Ishikawa (cell line): ENCODE measurements around the gene MMP24.

Source experiments
- CEBPB ChIP-seq: IDR thresholded peaks from 2 replicates; pipeline ENCODE4 v1.6.1; 2012
- CREB1 ChIP-seq: IDR thresholded peaks from 2 replicates; pipeline ENCODE4 v1.6.1; 2012; ENCODE audit warnings: low read depth
- EGR1 ChIP-seq: IDR thresholded peaks from 2 replicates; pipeline ENCODE4 v1.6.1; 2012
- EP300 ChIP-seq: IDR thresholded peaks from 2 replicates; pipeline ENCODE4 v1.6.1; 2012; ENCODE audit warnings: borderline replicate concordance
- FOXM1 ChIP-seq: IDR thresholded peaks from 2 replicates; pipeline ENCODE4 v1.6.1; 2012; ENCODE audit warnings: low read depth, borderline replicate concordance
- RAD21 ChIP-seq: IDR thresholded peaks from 2 replicates; pipeline ENCODE4 v1.6.1; 2012; ENCODE audit warnings: low read depth
- TAF1 ChIP-seq: IDR thresholded peaks from 2 replicates; pipeline ENCODE4 v1.6.1; 2012; ENCODE audit warnings: low read depth, mild to moderate bottlenecking
- TCF12 ChIP-seq: IDR thresholded peaks from 2 replicates; pipeline ENCODE4 v1.6.1; 2012; ENCODE audit warnings: low read depth
- TEAD4 ChIP-seq: IDR thresholded peaks from 2 replicates; pipeline ENCODE4 v1.6.1; 2012
- YY1 ChIP-seq: IDR thresholded peaks from 2 replicates; pipeline ENCODE4 v1.6.1; 2012; ENCODE audit warnings: low read depth
- ZBTB7A ChIP-seq: IDR thresholded peaks from 2 replicates; pipeline ENCODE4 v1.6.1; 2012; ENCODE audit warnings: low read depth
- TF ChIP-seq, protein P1 (sequence below): IDR thresholded peaks from 2 replicates; pipeline ENCODE4 v1.6.1; 2012
- TF ChIP-seq, protein P2 (sequence below): IDR thresholded peaks from 2 replicates; pipeline ENCODE4 v1.6.1; 2012; ENCODE audit warnings: low read depth, mild to moderate bottlenecking
- TF ChIP-seq, protein P3 (sequence below): IDR thresholded peaks from 2 replicates; pipeline ENCODE4 v1.6.1; 2012

MMP24 gene

DNA sequence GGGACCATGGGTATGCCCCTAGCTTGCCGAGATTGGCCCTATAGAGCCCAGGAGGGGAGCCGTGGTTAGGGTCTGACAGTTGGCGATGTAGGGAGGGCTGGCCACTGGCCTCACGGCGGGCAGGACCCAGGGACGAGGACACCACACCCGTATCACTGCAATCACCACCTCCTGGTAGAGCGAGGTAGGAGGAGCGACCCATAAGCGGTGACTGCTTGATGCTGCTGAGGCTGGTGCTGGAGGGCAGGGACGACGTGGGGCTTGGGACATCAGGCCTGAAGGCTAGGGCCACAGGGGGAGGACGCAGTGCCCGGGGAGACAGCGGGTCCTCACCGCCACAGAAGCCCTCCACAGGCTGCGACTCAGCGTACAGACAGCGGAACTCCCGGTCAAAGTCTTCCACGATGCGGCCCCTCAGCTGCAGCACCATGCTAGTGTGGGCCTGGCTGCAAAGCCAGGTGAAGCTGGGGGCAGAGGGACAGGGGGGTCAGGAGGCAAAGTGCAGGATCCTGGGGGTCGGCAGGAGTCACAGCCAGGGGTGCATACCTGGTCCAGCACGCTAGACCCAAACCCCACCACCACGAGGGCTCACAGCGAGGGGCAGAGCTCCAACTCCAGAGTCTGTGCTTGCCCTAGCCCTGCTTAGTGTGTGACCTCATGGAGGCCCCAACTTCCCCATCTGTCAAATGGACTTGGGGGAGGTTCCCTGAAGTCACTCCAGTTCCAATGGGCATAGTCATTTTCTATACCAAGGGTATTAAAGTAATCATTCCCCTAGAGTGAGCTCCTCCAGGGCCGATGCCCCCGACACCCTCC, 61.2 kb downstream of the MMP24 start:
- TF ChIP-seq, protein P1, sequence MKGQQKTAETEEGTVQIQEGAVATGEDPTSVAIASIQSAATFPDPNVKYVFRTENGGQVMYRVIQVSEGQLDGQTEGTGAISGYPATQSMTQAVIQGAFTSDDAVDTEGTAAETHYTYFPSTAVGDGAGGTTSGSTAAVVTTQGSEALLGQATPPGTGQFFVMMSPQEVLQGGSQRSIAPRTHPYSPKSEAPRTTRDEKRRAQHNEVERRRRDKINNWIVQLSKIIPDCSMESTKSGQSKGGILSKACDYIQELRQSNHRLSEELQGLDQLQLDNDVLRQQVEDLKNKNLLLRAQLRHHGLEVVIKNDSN: no peak
- TF ChIP-seq, protein P2, sequence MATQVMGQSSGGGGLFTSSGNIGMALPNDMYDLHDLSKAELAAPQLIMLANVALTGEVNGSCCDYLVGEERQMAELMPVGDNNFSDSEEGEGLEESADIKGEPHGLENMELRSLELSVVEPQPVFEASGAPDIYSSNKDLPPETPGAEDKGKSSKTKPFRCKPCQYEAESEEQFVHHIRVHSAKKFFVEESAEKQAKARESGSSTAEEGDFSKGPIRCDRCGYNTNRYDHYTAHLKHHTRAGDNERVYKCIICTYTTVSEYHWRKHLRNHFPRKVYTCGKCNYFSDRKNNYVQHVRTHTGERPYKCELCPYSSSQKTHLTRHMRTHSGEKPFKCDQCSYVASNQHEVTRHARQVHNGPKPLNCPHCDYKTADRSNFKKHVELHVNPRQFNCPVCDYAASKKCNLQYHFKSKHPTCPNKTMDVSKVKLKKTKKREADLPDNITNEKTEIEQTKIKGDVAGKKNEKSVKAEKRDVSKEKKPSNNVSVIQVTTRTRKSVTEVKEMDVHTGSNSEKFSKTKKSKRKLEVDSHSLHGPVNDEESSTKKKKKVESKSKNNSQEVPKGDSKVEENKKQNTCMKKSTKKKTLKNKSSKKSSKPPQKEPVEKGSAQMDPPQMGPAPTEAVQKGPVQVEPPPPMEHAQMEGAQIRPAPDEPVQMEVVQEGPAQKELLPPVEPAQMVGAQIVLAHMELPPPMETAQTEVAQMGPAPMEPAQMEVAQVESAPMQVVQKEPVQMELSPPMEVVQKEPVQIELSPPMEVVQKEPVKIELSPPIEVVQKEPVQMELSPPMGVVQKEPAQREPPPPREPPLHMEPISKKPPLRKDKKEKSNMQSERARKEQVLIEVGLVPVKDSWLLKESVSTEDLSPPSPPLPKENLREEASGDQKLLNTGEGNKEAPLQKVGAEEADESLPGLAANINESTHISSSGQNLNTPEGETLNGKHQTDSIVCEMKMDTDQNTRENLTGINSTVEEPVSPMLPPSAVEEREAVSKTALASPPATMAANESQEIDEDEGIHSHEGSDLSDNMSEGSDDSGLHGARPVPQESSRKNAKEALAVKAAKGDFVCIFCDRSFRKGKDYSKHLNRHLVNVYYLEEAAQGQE: no peak
- TF ChIP-seq ZBTB7A (no peak), EP300 (no peak), TEAD4 (no peak)
- TF ChIP-seq, protein P3, sequence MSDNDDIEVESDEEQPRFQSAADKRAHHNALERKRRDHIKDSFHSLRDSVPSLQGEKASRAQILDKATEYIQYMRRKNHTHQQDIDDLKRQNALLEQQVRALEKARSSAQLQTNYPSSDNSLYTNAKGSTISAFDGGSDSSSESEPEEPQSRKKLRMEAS: no peak

DNA sequence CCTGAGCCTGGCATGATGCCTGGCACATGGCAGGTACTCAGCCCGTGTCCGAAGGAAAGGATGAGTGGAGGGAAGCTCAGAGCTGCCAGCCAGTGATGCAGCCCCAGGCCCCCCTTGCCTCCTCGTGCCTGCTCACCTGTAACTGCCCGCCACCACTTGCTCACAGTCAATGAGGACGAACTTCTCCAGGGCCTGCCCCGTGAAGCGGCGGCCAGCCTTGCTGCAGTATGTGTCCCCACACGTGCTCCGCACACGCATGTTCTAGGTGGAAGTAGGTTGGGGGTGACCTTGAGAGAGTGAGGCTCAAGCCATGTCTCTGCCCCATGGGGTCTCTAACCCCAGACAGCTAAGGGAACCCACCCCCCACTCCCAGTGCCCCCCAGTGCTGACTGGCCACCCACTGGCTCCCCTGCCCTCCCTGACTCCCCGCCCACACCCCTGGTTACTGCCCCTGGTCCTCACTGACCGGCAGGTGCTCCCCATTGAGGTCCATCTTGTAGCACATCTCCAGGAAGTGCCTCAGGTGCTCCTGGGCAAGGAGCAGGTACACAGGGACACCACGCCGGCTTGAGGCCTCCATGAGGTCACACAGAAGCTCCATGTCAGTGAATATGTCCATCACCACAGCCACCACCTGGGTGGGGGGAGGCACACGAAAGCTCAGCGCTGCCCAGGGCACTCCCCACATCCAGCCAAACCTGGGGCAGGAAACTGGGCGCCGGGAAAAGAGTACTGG, 62.0 kb downstream of the MMP24 start:
- TF ChIP-seq, protein P3: no peak
- TF ChIP-seq CREB1: no peak
- no peak for TF ChIP-seq YY1
- no peak for TF ChIP-seq FOXM1
- no peak for TF ChIP-seq RAD21
- TF ChIP-seq CEBPB: no peak
- TF ChIP-seq, protein P2: no peak
- TF ChIP-seq ZBTB7A: no peak
- no peak for TF ChIP-seq TEAD4
- TF ChIP-seq TCF12: no peak
- TF ChIP-seq, protein P1: no peak
- no peak for TF ChIP-seq EP300

DNA sequence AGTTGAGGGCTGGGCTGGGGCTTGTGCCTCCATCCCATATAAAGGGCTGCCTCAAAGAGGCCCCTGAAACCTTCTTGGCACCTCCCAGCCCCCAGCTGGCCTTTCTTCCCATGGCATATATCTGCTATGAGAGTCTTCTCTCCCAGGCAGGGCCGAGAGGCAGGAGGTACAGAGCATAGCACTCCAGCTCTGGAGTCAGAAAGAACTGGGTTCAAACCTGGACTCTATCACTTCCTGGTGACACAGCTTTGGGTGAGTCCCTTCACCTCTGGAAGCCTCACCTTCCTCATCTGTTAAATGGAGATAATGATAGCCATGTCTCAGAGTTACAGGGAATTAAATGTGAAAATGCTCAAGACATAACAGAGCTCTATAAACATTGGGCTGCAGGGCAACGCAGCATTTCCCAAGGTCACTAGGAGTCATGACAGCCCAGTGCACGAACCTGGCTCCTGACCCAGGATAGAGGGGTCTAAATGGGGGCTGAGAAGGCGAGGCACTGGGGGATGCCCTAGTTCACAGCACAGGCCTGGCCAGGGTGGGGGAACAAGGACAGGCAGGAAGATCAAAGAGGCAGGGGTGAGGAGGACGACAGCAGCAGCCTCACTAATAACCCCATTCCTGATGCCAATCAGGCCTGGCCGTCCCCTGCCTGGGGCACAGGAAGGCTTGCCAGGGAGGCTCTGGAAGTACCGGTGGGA, 63.8 kb downstream of the MMP24 start:
- TF ChIP-seq, protein P1: no peak
- TF ChIP-seq ZBTB7A (no peak), EGR1 (no peak), YY1 (no peak), RAD21 (no peak), EP300 (no peak), TEAD4 (no peak), TAF1 (no peak), CREB1 (no peak), CEBPB (no peak), TCF12 (no peak)

DNA sequence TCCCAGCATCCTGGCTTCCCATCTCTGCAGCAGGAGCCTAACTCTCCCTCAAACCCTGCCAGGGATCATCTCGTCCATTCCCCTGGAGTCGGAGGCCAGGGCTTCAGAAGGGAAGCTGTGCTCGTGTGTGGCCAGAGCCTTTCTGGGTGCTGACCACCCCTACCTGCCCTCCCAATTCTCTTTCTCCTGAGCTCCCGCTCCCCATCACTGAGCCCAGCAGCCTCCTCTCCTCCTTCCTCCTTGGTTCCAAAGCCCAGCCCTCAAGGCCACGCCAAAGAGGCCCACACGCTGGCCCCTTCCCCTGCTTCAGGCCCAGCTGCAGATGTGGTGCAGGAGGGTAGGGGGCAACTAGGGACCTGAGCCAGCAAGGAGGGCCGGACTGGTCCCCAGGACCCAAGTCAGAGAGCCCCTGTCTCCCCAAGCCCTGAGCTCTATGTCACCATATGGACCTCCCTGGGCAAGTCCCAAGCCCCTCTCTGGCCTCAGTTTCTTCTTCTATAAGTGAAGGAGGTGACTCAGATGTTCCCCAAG, 64.5 kb downstream of the MMP24 start:
- TF ChIP-seq, protein P3: no peak
